Measurements from ENCODE around the gene ITPR1. TPM values are rescaled to one million over a fixed set of nuclear protein-coding genes. Genes with fewer than 3 reads are reported as not detected.

The ITPR1 gene
- 363 TPM for total RNA-seq

GRCh38 chr3:4493014-4493940, at the start of gene ITPR1:
Gene ITPR1 (plus strand): TSS chr3:4493348. CDS start chr3:4516492, 23,144 bp downstream.

GRCh38 chr3:4466741-4467521, 26.2 kb upstream of the ITPR1 start, which contains the start of gene SUMF1:
Gene SUMF1 (minus strand): TSS chr3:4467269. CDS start chr3:4467245, 24 bp downstream.

Other genes starting within 250 kb of the ITPR1 start
- gene SETMAR, start 190.0 kb upstream of the ITPR1 start, total RNA-seq, result 52.6 TPM
- gene SUMF1, start 26.1 kb upstream of the ITPR1 start, total RNA-seq, result 44.1 TPM